Panc1 (cell line): Measurements from ENCODE around the gene TM4SF20. TPM values are rescaled to one million over a fixed set of nuclear protein-coding genes. Genes with fewer than 3 reads are reported as not detected.

Experiments used
- ATAC-seq: fragments of 200-7000 bp; cut with Tn5 transposase; 2 replicates; pipeline ENCODE4 v1.9.1; 2020; ENCODE audit warnings: mild to moderate bottlenecking, moderate library complexity
- BruUV-seq: library from RNA; stranded (reverse); fragments of 400-500 nt; replicated peaks from 2 replicates; lab custom pipeline; 2021; lab: Mats Ljungman, UMichigan
- CTCF ChIA-PET: fragments of 300-600 bp; sonication (Branson Sonifier 250); formaldehyde crosslinking; loops from one replicate; lab custom pipeline; 2022; ENCODE audit warnings: antibody characterized with exemption; lab: Charles Lee
- POLR2A ChIA-PET: fragments of 300-600 bp; sonication (Branson Sonifier 250); formaldehyde crosslinking; loops from one replicate; lab custom pipeline; 2022; ENCODE audit warnings: antibody characterized with exemption; lab: Charles Lee
- DNase-seq: peaks from one replicate; pipeline ENCODE4 v3.0.0-alpha.2; 2010; ENCODE audit warnings: low read depth, low spot score
- H3K27ac ChIP-seq: 2 replicates; pipeline ENCODE4 v1.5.1; 2011; ENCODE audit warnings: mild to moderate bottlenecking, low read length, inconsistent platforms
- H3K27me3 ChIP-seq: fragments of 200-500 bp; sonication (Bioruptor generic); 2 replicates; pipeline ENCODE4 v1.6.0; 2014; ENCODE audit warnings: low read length, inconsistent platforms; ENCODE audit not compliant: control insufficient read depth, insufficient read depth
- H3K36me3 ChIP-seq: fragments of 200-500 bp; sonication (Bioruptor generic); 2 replicates; pipeline ENCODE4 v1.5.1; 2014; ENCODE audit warnings: inconsistent platforms, mild to moderate bottlenecking, low read length, moderate library complexity; ENCODE audit not compliant: control insufficient read depth, insufficient read depth
- H3K4me1 ChIP-seq: 2 replicates; pipeline ENCODE4 v1.5.1; 2011; ENCODE audit warnings: inconsistent platforms, mild to moderate bottlenecking, low read length, moderate library complexity; ENCODE audit not compliant: control insufficient read depth, insufficient read depth
- H3K4me3 ChIP-seq, 2 experiments: 2 replicates each; pipeline ENCODE4 v1.5.1; 2011 to 2012; ENCODE audit warnings: low read depth in 2 of 2, low read length in 2 of 2, mild to moderate bottlenecking in 2 of 2, inconsistent platforms in 1 of 2, moderate library complexity in 1 of 2
- H3K9me3 ChIP-seq: fragments of 200-500 bp; sonication (Bioruptor generic); 2 replicates; pipeline ENCODE4 v1.5.1; 2014; ENCODE audit warnings: low read depth, mild to moderate bottlenecking, inconsistent platforms, low read length, moderate library complexity; ENCODE audit not compliant: control insufficient read depth, insufficient read depth
- POLR2AphosphoS5 ChIP-seq: IDR thresholded peaks from 2 replicates; pipeline ENCODE4 v1.6.1; 2012; ENCODE audit warnings: mild to moderate bottlenecking, low read depth, low read length, moderate library complexity
- SIN3A ChIP-seq: IDR thresholded peaks from 2 replicates; pipeline ENCODE4 v1.6.1; 2012; ENCODE audit warnings: low read depth, mild to moderate bottlenecking, low read length, moderate library complexity, borderline replicate concordance; ENCODE audit not compliant: insufficient read depth
- TCF7L2 ChIP-seq: IDR thresholded peaks from 2 replicates; pipeline ENCODE4 v1.6.1; 2011; ENCODE audit warnings: mild to moderate bottlenecking, low read depth, low read length, inconsistent platforms
- in situ Hi-C: cut with HindIII; loops from 2 replicates; pipeline ENCODE4 v1.10.0; 2016; ENCODE audit warnings: low sequenced_read_pairs, low pct_unique_long_range_greater_than_20kb
- intact Hi-C: fragments of 100-400 bp; cut with micrococcal nuclease; formaldehyde crosslinking; loops from one replicate; pipeline ENCODE4 v1.10.0; 2022; ENCODE audit not compliant: unreplicated experiment
- total RNA-seq: library from RNA; stranded (reverse); gene quantifications from one replicate; pipeline ENCODE4 v1.2.1, GENCODE V29; 2021; ENCODE audit not compliant: unreplicated experiment
- TF ChIP-seq, protein P1 (sequence below), 2 experiments: IDR thresholded peaks; 2 replicates each; pipeline ENCODE4 v1.6.1; 2011 to 2012; ENCODE audit warnings: low read depth in 2 of 2, control low read depth in 1 of 2, low read length in 1 of 2, mild to moderate bottlenecking in 1 of 2, moderate library complexity in 1 of 2; ENCODE audit not compliant: insufficient read depth in 1 of 2
- TF ChIP-seq, protein P2 (sequence below): fragments of 450-650 bp; IDR thresholded peaks from 2 replicates; pipeline ENCODE4 v1.5.1; 2017; ENCODE audit warnings: mild to moderate bottlenecking

TM4SF20 gene
- total RNA-seq, 1 experiment from 2014 or later, result not detected

DNA sequence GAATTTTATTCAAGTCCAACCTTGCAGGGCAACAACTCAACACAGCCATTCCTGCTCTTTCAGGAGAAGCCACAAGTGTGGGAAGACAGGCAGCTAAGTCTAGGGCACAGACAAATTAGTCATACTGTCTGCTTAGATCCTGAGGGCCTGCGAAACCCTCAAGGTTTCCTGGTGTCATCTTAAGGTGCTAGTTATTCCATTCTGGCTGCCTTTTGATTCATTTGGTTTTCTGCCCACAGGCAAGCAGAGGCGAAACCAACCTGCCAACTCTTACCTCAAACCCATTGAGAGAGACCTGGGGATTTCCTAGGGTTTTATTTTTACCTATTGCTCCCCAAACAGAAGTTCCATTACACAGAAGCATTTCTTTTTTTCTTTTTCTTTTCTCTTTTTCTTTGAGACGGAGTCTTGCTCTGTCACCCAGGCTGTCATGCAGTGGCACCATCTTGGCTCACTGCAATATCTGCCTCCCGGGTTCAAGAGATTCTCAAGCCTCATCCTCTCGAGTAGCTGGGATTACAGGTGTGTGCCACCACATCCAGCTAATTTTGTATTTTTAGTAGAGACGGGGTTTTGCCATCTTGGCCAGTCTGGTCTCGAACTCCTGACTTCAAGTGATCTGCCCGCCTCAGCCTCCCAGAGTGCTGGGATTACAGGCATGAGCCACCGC is 32.3 kb upstream of the TM4SF20 start:
- H3K27me3 ChIP-seq, result no peaks in the 10 kb centered on the region
- in situ Hi-C loops, result no loop called here
- no TSS peak for BruUV-seq
- TF ChIP-seq, protein P1, sequence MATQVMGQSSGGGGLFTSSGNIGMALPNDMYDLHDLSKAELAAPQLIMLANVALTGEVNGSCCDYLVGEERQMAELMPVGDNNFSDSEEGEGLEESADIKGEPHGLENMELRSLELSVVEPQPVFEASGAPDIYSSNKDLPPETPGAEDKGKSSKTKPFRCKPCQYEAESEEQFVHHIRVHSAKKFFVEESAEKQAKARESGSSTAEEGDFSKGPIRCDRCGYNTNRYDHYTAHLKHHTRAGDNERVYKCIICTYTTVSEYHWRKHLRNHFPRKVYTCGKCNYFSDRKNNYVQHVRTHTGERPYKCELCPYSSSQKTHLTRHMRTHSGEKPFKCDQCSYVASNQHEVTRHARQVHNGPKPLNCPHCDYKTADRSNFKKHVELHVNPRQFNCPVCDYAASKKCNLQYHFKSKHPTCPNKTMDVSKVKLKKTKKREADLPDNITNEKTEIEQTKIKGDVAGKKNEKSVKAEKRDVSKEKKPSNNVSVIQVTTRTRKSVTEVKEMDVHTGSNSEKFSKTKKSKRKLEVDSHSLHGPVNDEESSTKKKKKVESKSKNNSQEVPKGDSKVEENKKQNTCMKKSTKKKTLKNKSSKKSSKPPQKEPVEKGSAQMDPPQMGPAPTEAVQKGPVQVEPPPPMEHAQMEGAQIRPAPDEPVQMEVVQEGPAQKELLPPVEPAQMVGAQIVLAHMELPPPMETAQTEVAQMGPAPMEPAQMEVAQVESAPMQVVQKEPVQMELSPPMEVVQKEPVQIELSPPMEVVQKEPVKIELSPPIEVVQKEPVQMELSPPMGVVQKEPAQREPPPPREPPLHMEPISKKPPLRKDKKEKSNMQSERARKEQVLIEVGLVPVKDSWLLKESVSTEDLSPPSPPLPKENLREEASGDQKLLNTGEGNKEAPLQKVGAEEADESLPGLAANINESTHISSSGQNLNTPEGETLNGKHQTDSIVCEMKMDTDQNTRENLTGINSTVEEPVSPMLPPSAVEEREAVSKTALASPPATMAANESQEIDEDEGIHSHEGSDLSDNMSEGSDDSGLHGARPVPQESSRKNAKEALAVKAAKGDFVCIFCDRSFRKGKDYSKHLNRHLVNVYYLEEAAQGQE (IDR thresholded peaks at IDR 0.05; ENCODE audit: insufficient read depth in 1 of 2, low read depth in 2 of 2, low read length in 1 of 2), result no peak
- no peak for TF ChIP-seq POLR2AphosphoS5
- no peak for TF ChIP-seq TCF7L2
- no peak for TF ChIP-seq SIN3A
- no peaks in the 10 kb centered on the region for H3K9me3 ChIP-seq
- no peaks in the 10 kb centered on the region for H3K36me3 ChIP-seq
- intact Hi-C loops, result no loop called here
- CTCF ChIA-PET, result no interaction called here
- no peak overlapping the region for H3K4me3 ChIP-seq
- no peak overlapping the region for H3K27ac ChIP-seq
- POLR2A ChIA-PET, result no interaction called here
- ATAC-seq (no peak), DNase-seq (no peak)
- peaks cover 5% of the 10 kb centered on the region for H3K4me1 ChIP-seq

- no peak for ATAC-seq
- no peak for DNase-seq
- Histone ChIP-seq H3K27me3 (no peaks in the 10 kb centered on the region), H3K36me3 (no peaks in the 10 kb centered on the region), H3K4me3 (no peak overlapping the region), H3K9me3 (no peaks in the 10 kb centered on the region), H3K4me1 (peaks cover 12% of the 10 kb centered on the region), H3K27ac (no peak overlapping the region)
- in situ Hi-C loops (no loop called here), intact Hi-C loops (no loop called here)
- TF ChIP-seq POLR2AphosphoS5, result no peak
- no peak for TF ChIP-seq TCF7L2
- TF ChIP-seq, protein P2, sequence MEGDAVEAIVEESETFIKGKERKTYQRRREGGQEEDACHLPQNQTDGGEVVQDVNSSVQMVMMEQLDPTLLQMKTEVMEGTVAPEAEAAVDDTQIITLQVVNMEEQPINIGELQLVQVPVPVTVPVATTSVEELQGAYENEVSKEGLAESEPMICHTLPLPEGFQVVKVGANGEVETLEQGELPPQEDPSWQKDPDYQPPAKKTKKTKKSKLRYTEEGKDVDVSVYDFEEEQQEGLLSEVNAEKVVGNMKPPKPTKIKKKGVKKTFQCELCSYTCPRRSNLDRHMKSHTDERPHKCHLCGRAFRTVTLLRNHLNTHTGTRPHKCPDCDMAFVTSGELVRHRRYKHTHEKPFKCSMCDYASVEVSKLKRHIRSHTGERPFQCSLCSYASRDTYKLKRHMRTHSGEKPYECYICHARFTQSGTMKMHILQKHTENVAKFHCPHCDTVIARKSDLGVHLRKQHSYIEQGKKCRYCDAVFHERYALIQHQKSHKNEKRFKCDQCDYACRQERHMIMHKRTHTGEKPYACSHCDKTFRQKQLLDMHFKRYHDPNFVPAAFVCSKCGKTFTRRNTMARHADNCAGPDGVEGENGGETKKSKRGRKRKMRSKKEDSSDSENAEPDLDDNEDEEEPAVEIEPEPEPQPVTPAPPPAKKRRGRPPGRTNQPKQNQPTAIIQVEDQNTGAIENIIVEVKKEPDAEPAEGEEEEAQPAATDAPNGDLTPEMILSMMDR, result no peak
- TF ChIP-seq SIN3A, result no peak
- TF ChIP-seq, protein P1 (IDR thresholded peaks at IDR 0.05; ENCODE audit: insufficient read depth in 1 of 2, low read depth in 2 of 2, low read length in 1 of 2), result no peak
- ChIA-PET CTCF (interaction anchor here (0.7 kb wide), 1 partner anchor 15 kb away, joined by 3 read pairs; no protein-coding TSS in a partner anchor), POLR2A (no interaction called here)
- no TSS peak for BruUV-seq
Observed at GRCh38 chr2:227410191-227410590, 31.1 kb upstream of the TM4SF20 start.
